Kidney (tissue), 14 donors: ENCODE data around the gene OR10AD1. TPM values are rescaled to one million over a fixed set of nuclear protein-coding genes. Genes with fewer than 3 reads are reported as not detected.
"Not testable (repeated sequence)": the region's sequence is repeated elsewhere in the genome, so short reads cannot be mapped to it uniquely, and the experiment has no call there.

Experiments used
- DNase-seq, 5 donors: peaks; one replicate each; pipeline ENCODE4 v3.0.0-alpha.2; 2013 to 2020
- FAIRE-seq: peaks from 2 replicates; lab custom pipeline; 2012; peaks lifted over from hg19 to GRCh38; lab: Jason Lieb, UNC
- H3K27ac ChIP-seq, 2 donors: one replicate each; pipeline ENCODE4 v1.7.0; 2013; ENCODE audit warnings: low read depth in 2 of 2, low read length in 2 of 2, inconsistent platforms in 1 of 2
- H3K27me3 ChIP-seq: one replicate; pipeline ENCODE4 v1.7.1; 2013; ENCODE audit warnings: low read length, inconsistent platforms; ENCODE audit not compliant: control insufficient read depth, insufficient read depth
- H3K36me3 ChIP-seq, 3 donors: one replicate each; pipeline versions ENCODE4 v1.7.0 to v1.7.1; 2013; ENCODE audit warnings: low read length in 3 of 3, control low read depth in 1 of 3, inconsistent platforms in 1 of 3; ENCODE audit not compliant: insufficient read depth in 3 of 3, control insufficient read depth in 2 of 3
- H3K4me1 ChIP-seq, 3 donors: one replicate each; pipeline versions ENCODE4 v1.7.0 to v1.7.1; 2013; ENCODE audit warnings: low read length in 3 of 3, inconsistent platforms in 1 of 3, low read depth in 1 of 3; ENCODE audit not compliant: control insufficient read depth in 2 of 3, insufficient read depth in 2 of 3
- H3K4me3 ChIP-seq, 3 donors: one replicate each; pipeline versions ENCODE4 v1.7.0 to v1.8.1; 2013; ENCODE audit warnings: low read length in 3 of 3, control low read depth in 1 of 3, inconsistent platforms in 1 of 3
- H3K9ac ChIP-seq, 3 donors: one replicate each; pipeline versions ENCODE4 v1.7.0 to v1.7.1; 2013; ENCODE audit warnings: low read length in 3 of 3, control low read depth in 1 of 3, inconsistent platforms in 1 of 3
- H3K9me3 ChIP-seq, 3 donors: one replicate each; pipeline versions ENCODE4 v1.7.0 to v1.7.1; 2013; ENCODE audit warnings: low read length in 3 of 3, control low read depth in 1 of 3, inconsistent platforms in 1 of 3; ENCODE audit not compliant: control insufficient read depth in 2 of 3, insufficient read depth in 1 of 3
- intact Hi-C: fragments of 100-400 bp; cut with DNase I; formaldehyde crosslinking; loops from one replicate; pipeline ENCODE4 v1.11.1; 2022
- polyA plus RNA-seq: library from polyadenylated mRNA; stranded (reverse); fragments of 350-450 nt; fragmentation: Illumina TruSeq; extraction: RNeasy Lipid Tissue Mini Kit (QIAGEN cat#74804); gene quantifications from one replicate; pipeline ENCODE4 v1.2.3, GENCODE V29; 2014; ENCODE audit warnings: low read depth, low replicate concordance; ENCODE audit not compliant: insufficient read depth
- total RNA-seq: library from RNA; stranded (reverse); fragmentation: NEBNext Ultra II Directional; extraction: Animal tissue kit (Norgen Biotek cat#: 25700); gene quantifications from one replicate; pipeline ENCODE4 v1.2.1, GENCODE V29; 2021
- TF ChIP-seq, protein P1 (sequence below): IDR thresholded peaks from 3 replicates; pipeline ENCODE4 v1.5.1; 2012; ENCODE audit warnings: mild to moderate bottlenecking, moderate library complexity, borderline replicate concordance; ENCODE audit not compliant: insufficient read depth; ENCODE audit errors: extremely low read depth
- donor health status: control.
- donor health status: control.
- donor health status: control.
- donor health status: control.
- donor health status: control.
- donor health status: DM: yes; HTN: yes; CAD: no.
- donor health status: Normal renal cell carcinoma (clear cell type).

The OR10AD1 gene
- total and polyA plus RNA-seq, 2 donors from 2014 or later, result not detected

DNA sequence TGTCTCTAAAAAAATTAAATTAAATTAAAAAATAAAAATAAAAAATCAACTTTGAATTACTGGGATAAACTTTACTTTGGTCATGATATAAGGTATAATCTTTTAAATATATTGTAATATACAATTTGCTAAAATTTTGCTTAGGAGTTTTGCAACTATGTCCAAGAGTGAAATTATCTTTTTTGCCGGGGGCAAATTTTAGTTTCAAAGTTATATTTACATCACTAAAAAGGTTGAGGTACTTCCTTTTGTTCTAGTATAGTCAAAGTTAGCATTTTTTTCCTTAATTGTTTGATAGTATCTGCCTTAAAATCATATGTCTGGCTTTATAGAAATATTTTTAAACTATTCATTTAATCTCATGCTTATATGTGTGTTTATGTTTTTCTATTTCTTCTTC is 17.6 kb upstream of the OR10AD1 start:
- FAIRE-seq (no peak), DNase-seq (no peak)
- Histone ChIP-seq H3K36me3 (no peaks in the 10 kb centered on the region), H3K27ac (no peak overlapping the region), H3K4me3 (no peak overlapping the region), H3K27me3 (no peaks in the 10 kb centered on the region), H3K4me1 (no peaks in the 10 kb centered on the region), H3K9ac (no peak overlapping the region), H3K9me3 (no peaks in the 10 kb centered on the region)
- intact Hi-C loops, result no loop called here
- TF ChIP-seq, protein P1, sequence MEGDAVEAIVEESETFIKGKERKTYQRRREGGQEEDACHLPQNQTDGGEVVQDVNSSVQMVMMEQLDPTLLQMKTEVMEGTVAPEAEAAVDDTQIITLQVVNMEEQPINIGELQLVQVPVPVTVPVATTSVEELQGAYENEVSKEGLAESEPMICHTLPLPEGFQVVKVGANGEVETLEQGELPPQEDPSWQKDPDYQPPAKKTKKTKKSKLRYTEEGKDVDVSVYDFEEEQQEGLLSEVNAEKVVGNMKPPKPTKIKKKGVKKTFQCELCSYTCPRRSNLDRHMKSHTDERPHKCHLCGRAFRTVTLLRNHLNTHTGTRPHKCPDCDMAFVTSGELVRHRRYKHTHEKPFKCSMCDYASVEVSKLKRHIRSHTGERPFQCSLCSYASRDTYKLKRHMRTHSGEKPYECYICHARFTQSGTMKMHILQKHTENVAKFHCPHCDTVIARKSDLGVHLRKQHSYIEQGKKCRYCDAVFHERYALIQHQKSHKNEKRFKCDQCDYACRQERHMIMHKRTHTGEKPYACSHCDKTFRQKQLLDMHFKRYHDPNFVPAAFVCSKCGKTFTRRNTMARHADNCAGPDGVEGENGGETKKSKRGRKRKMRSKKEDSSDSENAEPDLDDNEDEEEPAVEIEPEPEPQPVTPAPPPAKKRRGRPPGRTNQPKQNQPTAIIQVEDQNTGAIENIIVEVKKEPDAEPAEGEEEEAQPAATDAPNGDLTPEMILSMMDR, result no peak

GRCh38 chr12:48219631-48220030 is 16.5 kb upstream of the OR10AD1 start:
- Histone ChIP-seq H3K9ac (no peak overlapping the region), H3K9me3 (no peaks in the 10 kb centered on the region), H3K4me3 (no peak overlapping the region), H3K36me3 (no peaks in the 10 kb centered on the region), H3K27me3 (no peaks in the 10 kb centered on the region), H3K4me1 (no peaks in the 10 kb centered on the region), H3K27ac (no peak overlapping the region)
- TF ChIP-seq, protein P1, result no peak
- no peak for DNase-seq
- FAIRE-seq, result no peak
- intact Hi-C loops, result no loop called here

DNA sequence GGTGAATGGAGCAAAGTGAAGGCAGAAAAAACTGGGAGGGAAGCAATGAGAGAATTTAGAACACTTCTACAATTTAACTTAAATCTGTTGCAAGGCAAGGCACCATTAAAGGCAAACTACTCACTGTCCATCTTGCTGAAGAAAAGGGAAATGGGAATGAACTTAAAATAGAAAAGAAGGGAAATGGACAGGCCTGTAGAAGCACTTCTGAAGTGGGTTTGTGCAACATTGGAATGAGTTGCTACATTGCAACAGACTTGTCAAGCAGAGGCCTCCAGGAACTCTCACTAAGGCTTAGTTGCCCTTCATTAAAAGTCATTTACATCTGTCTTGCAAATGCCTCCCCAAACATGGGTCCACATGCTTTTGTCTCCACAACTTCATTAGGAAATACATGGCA is 13.7 kb upstream of the OR10AD1 start:
- H3K27ac ChIP-seq, result no peak overlapping the region
- H3K9me3 ChIP-seq, result no peaks in the 10 kb centered on the region
- DNase-seq (no peak), FAIRE-seq (no peak)
- H3K36me3 ChIP-seq, result no peaks in the 10 kb centered on the region
- H3K4me1 ChIP-seq, result no peaks in the 10 kb centered on the region
- H3K27me3 ChIP-seq, result no peaks in the 10 kb centered on the region
- H3K9ac ChIP-seq, result no peak overlapping the region
- no peak overlapping the region for H3K4me3 ChIP-seq
- TF ChIP-seq, protein P1, result no peak
- intact Hi-C loops, result no loop called here

- FAIRE-seq, intact Hi-C loops, DNase-seq: not testable (repeated sequence)
Measured at GRCh38 chr12:48209495-48209894, 6.4 kb upstream of the OR10AD1 start.

More at GRCh38 chr12:48209495-48209894, 6.4 kb upstream of the OR10AD1 start:
- not testable (repeated sequence) for H3K27ac ChIP-seq, H3K4me1 ChIP-seq, H3K36me3 ChIP-seq, H3K9ac ChIP-seq, H3K4me3 ChIP-seq, H3K27me3 ChIP-seq
- peaks cover 0 to 35% (median 0%) of the 10 kb centered on the region in 3 donors for H3K9me3 ChIP-seq
